Activated T-cell treated with anti-CD3 and anti-CD28 coated beads for 24 hours (primary cell): ENCODE data around the gene GET3.
"Not testable (repeated sequence)": the region's sequence is repeated elsewhere in the genome, so short reads cannot be mapped to it uniquely, and the experiment has no call there.

Source experiments
- DNase-seq: peaks from one replicate; pipeline ENCODE4 v3.0.0-alpha.2; 2020; ENCODE audit warnings: low read depth

Gene GET3

GRCh38 chr19:12715929-12716328 lies 21.4 kb upstream of the GET3 start:
- DNase-seq: no peak

- DNase-seq: no peak
These were observed 17.0 kb upstream of the GET3 start for GRCh38 chr19:12720296-12720695.

- no peak for DNase-seq
These were observed 16.2 kb upstream of the GET3 start for GRCh38 chr19:12720851-12721655.

- DNase-seq: no peak
These were observed 15.4 kb upstream of the GET3 start for GRCh38 chr19:12721656-12722565.

GRCh38 chr19:12722566-12723380 lies 14.5 kb upstream of the GET3 start:
- DNase-seq: peak; percentile 90

GRCh38 chr19:12723381-12723640 lies 14.0 kb upstream of the GET3 start:
- DNase-seq: no peak

GRCh38 chr19:12723641-12724426 lies 13.5 kb upstream of the GET3 start, which contains the start of gene TNPO2:
TNPO2 (minus strand) TSS chr19:12723932; CDS start chr19:12720977, 2,955 bp downstream.
- DNase-seq: peak; percentile 71

- DNase-seq: not testable (repeated sequence)
These were observed 11.7 kb upstream of the GET3 start for GRCh38 chr19:12725612-12726011.

GRCh38 chr19:12726988-12727316 lies 10.3 kb upstream of the GET3 start:
- DNase-seq: no peak

GRCh38 chr19:12727745-12728433 lies 9.4 kb upstream of the GET3 start:
- no peak for DNase-seq

GRCh38 chr19:12730064-12730463 lies 7.2 kb upstream of the GET3 start:
- DNase-seq: no peak

- DNase-seq: no peak
These were observed 6.0 kb upstream of the GET3 start for GRCh38 chr19:12731337-12731736.

GRCh38 chr19:12733369-12734214 lies 3.7 kb upstream of the GET3 start:
- peak; percentile 51 for DNase-seq

- no peak for DNase-seq
These were observed 596 bp downstream of the GET3 start for GRCh38 chr19:12737835-12738351.

GRCh38 chr19:12745166-12745897 lies 8.0 kb downstream of the GET3 start:
- DNase-seq: no peak

- DNase-seq: no peak
These were observed 11.2 kb downstream of the GET3 start for GRCh38 chr19:12748489-12748888.

GRCh38 chr19:12749938-12750521 lies 12.7 kb downstream of the GET3 start:
- DNase-seq: no peak

- DNase-seq: no peak
These were observed 13.6 kb downstream of the GET3 start for GRCh38 chr19:12750851-12751250.

- DNase-seq: no peak
These were observed 14.3 kb downstream of the GET3 start, which contains the start of gene BEST2 for GRCh38 chr19:12751635-12752034. BEST2 (plus strand) TSS chr19:12751791; CDS start chr19:12752593, 802 bp downstream.
